NCI-H146 (cell line): ENCODE data around the gene TTC7B.
"Not testable (repeated sequence)": the region's sequence is repeated elsewhere in the genome, so short reads cannot be mapped to it uniquely, and the experiment has no call there.

Experiments used
- DNase-seq: peaks from one replicate; lab custom pipeline; 2025; lab: John Stamatoyannopoulos, UW

Gene TTC7B, protein sequence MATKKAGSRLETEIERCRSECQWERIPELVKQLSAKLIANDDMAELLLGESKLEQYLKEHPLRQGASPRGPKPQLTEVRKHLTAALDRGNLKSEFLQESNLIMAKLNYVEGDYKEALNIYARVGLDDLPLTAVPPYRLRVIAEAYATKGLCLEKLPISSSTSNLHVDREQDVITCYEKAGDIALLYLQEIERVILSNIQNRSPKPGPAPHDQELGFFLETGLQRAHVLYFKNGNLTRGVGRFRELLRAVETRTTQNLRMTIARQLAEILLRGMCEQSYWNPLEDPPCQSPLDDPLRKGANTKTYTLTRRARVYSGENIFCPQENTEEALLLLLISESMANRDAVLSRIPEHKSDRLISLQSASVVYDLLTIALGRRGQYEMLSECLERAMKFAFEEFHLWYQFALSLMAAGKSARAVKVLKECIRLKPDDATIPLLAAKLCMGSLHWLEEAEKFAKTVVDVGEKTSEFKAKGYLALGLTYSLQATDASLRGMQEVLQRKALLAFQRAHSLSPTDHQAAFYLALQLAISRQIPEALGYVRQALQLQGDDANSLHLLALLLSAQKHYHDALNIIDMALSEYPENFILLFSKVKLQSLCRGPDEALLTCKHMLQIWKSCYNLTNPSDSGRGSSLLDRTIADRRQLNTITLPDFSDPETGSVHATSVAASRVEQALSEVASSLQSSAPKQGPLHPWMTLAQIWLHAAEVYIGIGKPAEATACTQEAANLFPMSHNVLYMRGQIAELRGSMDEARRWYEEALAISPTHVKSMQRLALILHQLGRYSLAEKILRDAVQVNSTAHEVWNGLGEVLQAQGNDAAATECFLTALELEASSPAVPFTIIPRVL

GRCh38 chr14:90815822-90816662 lies at the start of gene TTC7B:
Gene TTC7B, minus strand, starts transcription at chr14:90816430. Its CDS starts 135 bp downstream, at chr14:90816295.
- DNase-seq, result peak; percentile 46

DNA sequence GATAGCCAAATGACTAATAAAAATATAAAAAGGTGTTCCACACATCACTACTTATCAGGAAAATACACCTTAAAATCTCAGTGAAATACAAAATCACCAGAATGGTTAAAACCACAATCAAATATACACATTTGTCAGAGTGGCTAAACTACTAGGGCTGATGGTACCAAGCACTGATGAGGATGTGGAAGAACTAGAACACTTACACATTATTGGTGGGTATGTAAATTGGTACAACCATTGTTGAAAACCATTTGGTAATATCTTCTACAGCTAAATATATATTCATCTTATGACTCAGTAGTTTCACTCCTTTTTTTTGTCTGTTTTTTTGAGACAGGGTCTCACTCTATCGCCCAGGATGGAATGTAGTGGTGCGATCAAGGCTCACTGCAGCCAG lies 48.5 kb upstream of the TTC7B start:
- DNase-seq, result no peak

DNA sequence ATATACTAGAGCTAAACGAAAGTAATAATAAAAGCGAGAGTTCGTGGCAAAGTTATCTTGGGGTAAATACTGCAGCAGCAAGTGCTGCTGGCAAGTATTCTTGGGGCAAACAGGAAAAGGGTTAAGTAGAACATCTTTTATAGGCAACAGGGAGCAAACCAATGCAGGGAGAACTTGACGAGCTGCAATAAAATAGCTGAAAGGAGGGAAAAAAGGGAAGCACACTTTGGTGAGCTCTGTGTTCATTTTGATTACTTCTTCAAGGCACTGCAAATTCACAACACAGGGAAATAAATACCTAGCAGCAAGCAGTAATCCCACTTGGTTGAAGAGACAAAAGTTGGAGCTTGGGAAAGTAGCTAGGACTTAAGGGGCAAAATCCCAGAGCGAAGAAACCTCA lies 42.3 kb upstream of the TTC7B start:
- DNase-seq, result no peak

DNA sequence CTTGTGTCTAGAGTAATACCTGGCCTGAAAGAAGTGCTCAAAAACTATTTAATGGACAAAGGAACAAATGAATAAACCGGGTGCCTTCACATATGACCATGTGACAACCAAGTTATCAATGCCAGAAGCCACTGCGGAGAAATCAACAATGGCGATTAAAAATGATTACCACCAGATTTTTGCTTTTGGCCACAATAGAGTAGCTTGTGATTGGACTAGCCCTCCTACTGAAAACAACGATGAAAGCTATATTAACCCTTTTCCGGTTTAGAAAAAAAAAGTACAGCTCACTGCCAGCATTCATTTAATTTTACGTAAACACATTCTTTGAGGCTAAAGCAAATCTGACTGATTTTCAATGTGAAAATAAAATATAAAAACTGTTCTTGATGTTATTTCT lies 41.6 kb upstream of the TTC7B start:
- no peak for DNase-seq

DNA sequence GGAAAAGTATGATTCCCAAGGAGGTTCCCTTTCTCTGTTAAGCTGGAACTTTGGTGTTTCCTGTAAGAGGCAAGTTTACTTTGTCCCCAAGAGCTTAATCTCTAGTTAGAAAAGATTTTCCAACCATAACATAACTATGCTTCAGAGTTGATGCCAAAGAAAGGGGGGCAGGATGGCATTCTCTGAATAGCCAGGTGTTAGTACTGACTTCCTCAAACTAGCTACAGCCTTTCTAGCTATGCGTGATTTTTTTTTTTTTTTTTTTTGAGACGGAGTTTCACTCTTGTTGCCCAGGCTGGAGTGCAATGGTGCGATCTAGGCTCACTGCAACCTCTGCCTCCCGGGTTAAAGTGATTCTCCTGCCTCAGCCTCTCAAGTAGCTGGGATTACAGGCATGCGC lies 39.9 kb upstream of the TTC7B start:
- not testable (repeated sequence) for DNase-seq

DNA sequence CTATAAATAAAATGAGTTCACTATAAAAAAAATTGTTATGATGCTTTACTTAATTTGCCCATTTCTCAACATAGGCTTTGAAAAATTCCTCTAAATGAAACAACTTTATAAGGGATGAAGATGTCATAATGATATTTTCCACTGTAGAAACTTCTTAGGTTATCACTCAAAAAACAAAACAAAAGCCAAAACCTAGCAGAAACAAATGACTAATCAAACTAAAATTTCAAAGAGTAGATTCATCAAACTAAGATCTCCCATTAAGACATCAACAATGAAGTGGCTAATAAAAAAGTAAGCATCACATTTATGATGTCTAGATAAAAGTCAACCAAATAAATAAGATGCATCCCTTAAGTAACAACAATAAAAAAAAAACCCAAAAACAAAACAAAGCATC lies 36.9 kb upstream of the TTC7B start:
- DNase-seq, result no peak

DNA sequence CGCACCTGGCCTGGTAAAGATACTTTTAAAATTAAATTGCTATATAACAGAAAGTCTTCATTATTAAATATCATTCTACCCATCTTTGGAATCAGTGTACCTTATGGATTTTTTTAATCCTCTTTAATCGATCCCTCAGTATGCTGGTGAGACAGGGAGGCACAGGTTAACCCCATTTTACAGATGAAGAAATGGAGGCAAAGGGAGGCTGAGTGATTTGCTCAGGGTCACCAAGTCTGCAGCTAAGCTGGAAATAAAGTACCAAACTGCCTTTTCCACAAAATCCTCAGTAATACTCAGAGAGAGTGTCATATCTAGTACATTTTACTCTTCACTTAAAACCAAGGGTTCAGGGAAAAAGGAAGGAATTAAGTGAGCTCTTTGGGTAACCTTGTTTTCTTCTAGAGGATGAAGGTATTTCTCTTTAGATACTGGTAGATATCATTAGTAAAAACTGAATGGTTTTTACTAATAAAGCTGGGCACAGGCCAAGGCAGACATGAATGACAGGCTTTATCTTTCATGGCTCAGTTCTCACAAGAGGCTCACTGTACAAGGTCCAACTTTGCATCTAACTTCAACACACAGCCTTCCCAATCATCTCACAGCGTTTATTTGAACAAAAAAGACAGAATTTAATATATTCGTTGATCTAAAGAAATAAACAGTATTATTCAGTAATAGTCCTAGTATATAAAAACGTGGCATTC lies 35.3 kb upstream of the TTC7B start:
- DNase-seq, result no peak

- no peak for DNase-seq
Observed at GRCh38 chr14:90850487-90850886, 34.3 kb upstream of the TTC7B start.

GRCh38 chr14:90849787-90850444 lies 33.7 kb upstream of the TTC7B start:
- DNase-seq, result no peak

DNA sequence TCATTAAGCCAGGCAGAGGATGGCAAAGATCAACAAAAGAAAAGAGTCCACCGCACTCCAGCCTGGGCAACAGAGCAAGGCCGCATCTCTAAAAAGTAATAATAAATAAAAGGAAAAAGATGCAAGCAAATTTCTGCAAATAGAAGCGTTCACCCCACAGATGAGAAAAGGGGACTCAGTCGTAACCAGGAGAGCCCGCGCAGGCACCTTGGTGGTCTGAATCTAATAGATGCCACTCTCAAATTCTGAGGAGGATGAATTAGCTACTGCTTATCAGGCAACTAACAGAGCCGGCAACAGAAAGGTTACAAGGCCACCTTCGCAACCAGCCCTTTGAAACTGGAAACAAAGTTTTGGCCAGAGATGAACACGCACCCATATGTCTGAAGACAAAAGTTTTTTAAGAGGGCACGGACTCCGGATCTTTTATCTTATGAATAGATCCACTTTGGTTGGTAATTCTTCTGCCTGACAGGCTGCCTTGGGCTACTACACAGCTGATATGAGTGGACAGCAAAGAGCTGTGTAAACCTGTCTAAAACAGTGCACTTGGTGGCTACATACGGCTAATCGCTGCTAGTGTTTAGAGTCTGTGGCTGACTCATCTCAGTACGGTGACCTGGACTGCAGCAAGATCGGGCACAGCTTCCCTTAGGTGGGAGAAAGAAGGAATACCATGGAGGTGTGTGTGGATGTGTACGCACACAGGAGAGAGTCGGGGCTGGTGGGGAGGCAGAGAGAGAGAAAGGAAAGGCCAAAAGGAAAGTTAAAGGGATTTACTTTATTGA lies 32.9 kb upstream of the TTC7B start:
- no peak for DNase-seq

GRCh38 chr14:90846511-90846910 lies 30.3 kb upstream of the TTC7B start:
- no peak for DNase-seq

GRCh38 chr14:90844321-90844720 lies 28.1 kb upstream of the TTC7B start:
- DNase-seq, result no peak

- DNase-seq, result no peak
Observed at GRCh38 chr14:90842726-90843125, 26.5 kb upstream of the TTC7B start.

- DNase-seq, result not testable (repeated sequence)
Observed at GRCh38 chr14:90840667-90841066, 24.4 kb upstream of the TTC7B start.

DNA sequence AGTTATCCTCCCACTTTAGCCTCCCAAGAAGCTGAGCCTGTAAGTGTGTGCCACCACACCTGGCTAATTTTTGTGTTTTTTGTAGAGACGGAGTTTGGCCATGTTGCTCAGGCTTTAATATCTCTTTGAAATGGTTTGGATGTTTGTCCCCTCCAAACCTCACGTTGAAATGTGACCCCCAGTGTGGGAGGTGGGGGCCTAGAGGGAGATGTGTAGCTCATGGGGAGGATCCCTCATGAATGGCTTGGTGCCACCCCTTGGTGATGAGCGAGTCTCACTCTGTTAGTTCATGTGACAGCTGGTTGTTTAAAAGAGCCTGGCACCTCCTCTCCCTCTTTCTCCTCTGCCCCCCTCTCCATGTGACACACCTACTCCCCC lies 23.6 kb upstream of the TTC7B start:
- no peak for DNase-seq

DNA sequence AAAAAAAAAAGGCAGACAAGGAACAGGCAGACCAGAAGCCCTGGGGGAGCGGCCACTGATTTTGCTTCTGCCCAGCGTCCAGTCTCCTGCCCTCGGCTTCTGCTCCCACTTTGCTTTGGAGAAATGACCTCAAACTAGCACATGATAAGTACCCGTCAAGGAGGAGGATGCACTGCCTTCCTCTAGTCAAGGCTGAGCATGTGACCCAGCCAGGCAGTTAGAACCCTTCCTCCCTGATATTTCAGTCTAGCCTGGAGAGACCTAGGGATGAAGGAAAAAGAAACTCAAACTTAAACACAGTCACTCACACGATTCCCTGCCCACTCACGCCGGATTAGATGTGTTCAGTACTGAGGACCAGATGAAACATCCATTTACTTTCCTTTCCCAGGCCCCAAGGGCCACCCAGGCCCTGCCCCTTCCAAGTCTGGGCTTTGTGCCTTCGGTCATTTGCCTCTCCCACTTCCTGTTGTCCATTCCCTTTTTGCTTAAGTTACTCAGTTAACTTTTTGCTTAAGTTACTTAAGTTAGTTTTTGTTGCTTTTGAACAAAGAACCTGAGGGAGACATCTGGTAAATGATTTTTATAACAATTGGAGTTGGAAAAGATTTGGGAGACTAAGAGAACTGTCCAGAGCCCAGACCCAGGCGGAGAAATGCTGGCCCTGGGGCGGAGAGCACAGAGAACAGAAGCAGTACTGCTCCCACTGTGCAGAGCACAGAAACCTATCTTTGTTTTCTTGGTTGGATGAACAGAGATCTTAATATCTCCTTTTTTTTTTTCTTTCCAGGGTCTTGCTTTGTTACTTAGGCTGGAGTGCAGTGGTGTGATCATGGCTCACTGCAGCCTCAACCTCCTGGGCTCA lies 23.0 kb upstream of the TTC7B start:
- DNase-seq, result no peak

DNA sequence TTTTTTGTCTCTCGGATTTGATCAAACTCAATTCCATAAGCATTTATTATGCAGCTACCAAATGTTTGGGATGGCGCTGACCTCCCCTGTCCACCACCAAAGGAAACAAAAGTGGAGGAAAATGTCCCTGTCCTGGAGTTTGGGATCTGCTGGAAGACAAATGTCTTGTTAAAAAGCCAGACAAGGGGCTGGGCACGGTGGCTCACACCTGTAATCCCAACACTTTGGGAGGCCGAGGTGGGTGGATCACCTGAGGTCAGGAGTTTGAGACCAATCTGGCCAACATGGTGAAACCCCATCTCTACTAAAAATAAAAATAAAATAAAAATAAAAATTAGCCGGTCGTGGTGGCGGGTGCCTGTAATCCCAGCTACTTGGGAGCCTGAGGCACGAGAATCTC lies 22.3 kb upstream of the TTC7B start:
- DNase-seq, result not testable (repeated sequence)

DNA sequence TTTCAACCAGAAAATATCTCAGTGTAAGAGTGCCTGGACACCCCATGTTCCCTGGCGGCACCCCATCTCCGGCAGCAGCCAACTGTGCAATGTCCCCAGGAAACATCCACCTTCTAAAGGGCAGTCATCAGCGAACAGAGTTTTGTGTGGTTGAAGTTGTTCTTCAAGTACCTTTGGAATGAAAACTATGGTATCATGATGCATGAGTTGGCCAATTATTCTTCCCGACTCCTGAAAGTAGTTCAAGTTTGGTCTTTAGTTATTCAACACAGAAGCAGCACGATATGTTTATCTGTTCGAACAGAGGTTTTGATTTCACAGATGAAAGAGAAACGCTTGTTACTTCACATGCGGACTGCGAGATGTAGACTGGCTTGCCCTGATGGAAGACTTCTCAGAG lies 21.1 kb upstream of the TTC7B start:
- DNase-seq, result no peak

GRCh38 chr14:90836692-90837063 lies 20.4 kb upstream of the TTC7B start:
- DNase-seq, result no peak
